H1 (cell line): ENCODE results near the gene PURA.

ENCODE experiments used
- ASH2L ChIP-seq: fragments of 200-600, 300-600 bp; sonication (generic); IDR thresholded peaks from one replicate; pipeline ENCODE4 v1.7.1; 2017; ENCODE audit warnings: low read length
- BCL11A ChIP-seq, 2 experiments: IDR thresholded peaks; one replicate each; pipeline ENCODE4 v1.6.1; 2011; ENCODE audit warnings: low read depth in 2 of 2, low read length in 2 of 2, mild to moderate bottlenecking in 2 of 2
- CREB1 ChIP-seq: IDR thresholded peaks from 2 replicates; pipeline ENCODE4 v1.6.1; 2012; ENCODE audit warnings: inconsistent platforms
- CTCF ChIP-seq, 3 experiments: IDR thresholded peaks; 1 replicate in 2 of 3; 2 replicates in 1 of 3; pipeline versions ENCODE4 v1.5.1 to v1.6.1; 2011; ENCODE audit warnings: low read length in 3 of 3, mild to moderate bottlenecking in 3 of 3, inconsistent platforms in 2 of 3, low read depth in 1 of 3, moderate library complexity in 1 of 3; ENCODE audit not compliant: insufficient read depth in 1 of 3; ENCODE audit errors: control extremely low read depth in 1 of 3
- EP300 ChIP-seq, 2 experiments: IDR thresholded peaks; 1 replicate in 1 of 2; 2 replicates in 1 of 2; pipeline ENCODE4 v1.6.1; 2011 to 2012; ENCODE audit warnings: low read depth in 2 of 2, low read length in 2 of 2, mild to moderate bottlenecking in 2 of 2, borderline replicate concordance in 1 of 2, inconsistent platforms in 1 of 2, moderate library complexity in 1 of 2
- EZH2 ChIP-seq: fragments of 200-600 bp; sonication (generic); IDR thresholded peaks from 2 replicates; pipeline ENCODE4 v1.7.1; 2012; ENCODE audit warnings: low read depth, mild to moderate bottlenecking, moderate library complexity, low read length, inconsistent platforms; ENCODE audit not compliant: severe bottlenecking
- FOSL1 ChIP-seq: IDR thresholded peaks from 2 replicates; pipeline ENCODE4 v1.6.1; 2011; ENCODE audit warnings: mild to moderate bottlenecking, low read depth, low read length, moderate library complexity; ENCODE audit not compliant: insufficient read depth
- HDAC6 ChIP-seq: IDR thresholded peaks from one replicate; pipeline ENCODE4 v1.7.1; 2012; ENCODE audit warnings: low read depth, mild to moderate bottlenecking, inconsistent platforms, low read length, moderate library complexity
- PHF8 ChIP-seq: fragments of 200-600 bp; sonication (generic); conservative IDR thresholded peaks from 2 replicates; pipeline ENCODE4 v1.7.1; 2012; ENCODE audit warnings: low read depth, mild to moderate bottlenecking, inconsistent platforms, low read length, moderate library complexity
- POLR2A ChIP-seq, 2 experiments: IDR thresholded peaks; 1 replicate in 1 of 2; 2 replicates in 1 of 2; pipeline ENCODE4 v1.6.1; 2011; ENCODE audit warnings: low read depth in 2 of 2, low read length in 2 of 2, mild to moderate bottlenecking in 2 of 2; ENCODE audit errors: control extremely low read depth in 1 of 2
- SAP30 ChIP-seq: fragments of 300-600 bp; sonication (generic); IDR thresholded peaks from 2 replicates; pipeline ENCODE4 v1.7.1; 2012; ENCODE audit warnings: low read length, moderate library complexity, mild to moderate bottlenecking, inconsistent platforms; ENCODE audit not compliant: insufficient read depth, insufficient replicate concordance
- ZNF274 ChIP-seq: IDR thresholded peaks from 2 replicates; pipeline ENCODE4 v1.7.0; 2012; ENCODE audit warnings: low read length, borderline replicate concordance; ENCODE audit errors: extremely low read depth

- no peak for TF ChIP-seq CTCF (IDR thresholded peaks at IDR 0.05; ENCODE audit: control extremely low read depth in 1 of 3, insufficient read depth in 1 of 3, low read depth in 1 of 3, low read length in 3 of 3)
- no peak for TF ChIP-seq BCL11A (IDR thresholded peaks at IDR 0.05; ENCODE audit: low read depth in 2 of 2, low read length in 2 of 2)
- no peak for TF ChIP-seq EP300 (IDR thresholded peaks at IDR 0.05; ENCODE audit: borderline replicate concordance in 1 of 2, low read depth in 2 of 2, low read length in 2 of 2)
- no peak for TF ChIP-seq POLR2A (IDR thresholded peaks at IDR 0.05; ENCODE audit: control extremely low read depth in 1 of 2, low read depth in 2 of 2, low read length in 2 of 2)
- TF ChIP-seq CREB1: no peak
- no peak for TF ChIP-seq FOSL1
- no peak for TF ChIP-seq ASH2L
- TF ChIP-seq ZNF274: no peak
- no peak for TF ChIP-seq HDAC6
- TF ChIP-seq EZH2: no peak
- peak; percentile 29; the same call in 1 of the 2 replicates for TF ChIP-seq PHF8
- TF ChIP-seq SAP30: no peak
Measured at GRCh38 chr5:140106805-140107311, 7.1 kb upstream of the PURA start.
